NOMO-1 (cell line): ENCODE data around the gene METRNL.

Experiments used
- DNase-seq, 2 experiments: peaks; one replicate each; lab custom pipeline; 2025; ENCODE audit not compliant: unreplicated experiment in 2 of 2; lab: John Stamatoyannopoulos, UW

Gene METRNL

GRCh38 chr17:83103943-83104311, 24.5 kb downstream of the METRNL start:
- DNase-seq: no peak

- no peak for DNase-seq
Measured at GRCh38 chr17:83104577-83105505, 25.4 kb downstream of the METRNL start.

GRCh38 chr17:83105512-83105911, 26.1 kb downstream of the METRNL start:
- DNase-seq: no peak

- no peak for DNase-seq
Measured at GRCh38 chr17:83106056-83106588, 26.7 kb downstream of the METRNL start.

GRCh38 chr17:83106913-83107655, 27.7 kb downstream of the METRNL start:
- DNase-seq: no peak

GRCh38 chr17:83107656-83108048, 28.2 kb downstream of the METRNL start:
- no peak for DNase-seq

GRCh38 chr17:83108709-83109108, 29.3 kb downstream of the METRNL start:
- DNase-seq: no peak

- no peak for DNase-seq
Measured at GRCh38 chr17:83109386-83109785, 30.0 kb downstream of the METRNL start.

- DNase-seq: no peak
Measured at GRCh38 chr17:83109793-83110645, 30.6 kb downstream of the METRNL start.

- no peak for DNase-seq
Measured at GRCh38 chr17:83110735-83111134, 31.3 kb downstream of the METRNL start.

- no peak for DNase-seq
Measured at GRCh38 chr17:83111516-83112282, 32.3 kb downstream of the METRNL start.

GRCh38 chr17:83113381-83113780, 34.0 kb downstream of the METRNL start:
- no peak for DNase-seq

GRCh38 chr17:83113792-83114191, 34.4 kb downstream of the METRNL start:
- no peak for DNase-seq

GRCh38 chr17:83114706-83115105, 35.3 kb downstream of the METRNL start:
- DNase-seq: no peak

GRCh38 chr17:83115202-83115651, 35.8 kb downstream of the METRNL start:
- no peak for DNase-seq

GRCh38 chr17:83115832-83116231, 36.4 kb downstream of the METRNL start:
- no peak for DNase-seq

GRCh38 chr17:83116311-83116771, 36.9 kb downstream of the METRNL start:
- DNase-seq: no peak

GRCh38 chr17:83116783-83117555, 37.6 kb downstream of the METRNL start:
- DNase-seq: no peak

GRCh38 chr17:83117583-83117982, 38.2 kb downstream of the METRNL start:
- peak; percentile 34 to 35 for DNase-seq
